Omental fat pad (tissue), 4 donors: ENCODE results near the gene FAM180A. TPM values are rescaled to one million over a fixed set of nuclear protein-coding genes. Genes with fewer than 3 reads are reported as not detected.
"Not testable (repeated sequence)": the region's sequence is repeated elsewhere in the genome, so short reads cannot be mapped to it uniquely, and the experiment has no call there.

Experiments used
- ATAC-seq: fragments of 150-250 bp; one replicate; pipeline ENCODE4 v1.9.1; 2016; ENCODE audit warnings: mild to moderate bottlenecking, moderate library complexity; ENCODE audit not compliant: low FRiP score
- DNase-seq: peaks from one replicate; pipeline ENCODE4 v3.0.0-alpha.2; 2019; ENCODE audit warnings: low spot score
- CTCF ChIP-seq, 3 donors: fragments of 450-650 bp; IDR thresholded peaks; one replicate each; pipeline ENCODE4 v1.5.1; 2016 to 2017; ENCODE audit warnings: antibody characterized with exemption in 3 of 3, mild to moderate bottlenecking in 3 of 3, moderate library complexity in 2 of 3
- total RNA-seq, 4 donors: library from RNA; depleted of rRNA; stranded (reverse); fragments of >200 nt; gene quantifications; one replicate each; pipeline ENCODE4 v1.1.0, GENCODE V29; 2016

Gene FAM180A
- total RNA-seq, 4 donors from 2014 or later = 1.9 to 30.5 (median 9.8) TPM

GRCh38 chr7:135782801-135783200, 34.2 kb upstream of the FAM180A start:
- TF ChIP-seq CTCF (IDR thresholded peaks at IDR 0.05) = no peak
- no peak for DNase-seq
- no peak for ATAC-seq

- DNase-seq = no peak
- ATAC-seq = no peak
- TF ChIP-seq CTCF (IDR thresholded peaks at IDR 0.05) = no peak
Observed at GRCh38 chr7:135782377-135782776, 33.8 kb upstream of the FAM180A start.

GRCh38 chr7:135777626-135778398, 29.2 kb upstream of the FAM180A start:
- ATAC-seq (no peak), DNase-seq (no peak)
- TF ChIP-seq CTCF (IDR thresholded peaks at IDR 0.05) = no peak

GRCh38 chr7:135775915-135776314, 27.3 kb upstream of the FAM180A start:
- ATAC-seq, DNase-seq: not testable (repeated sequence)

- DNase-seq = no peak
- no peak for TF ChIP-seq CTCF (IDR thresholded peaks at IDR 0.05)
- no peak for ATAC-seq
Observed at GRCh38 chr7:135775230-135775629, 26.6 kb upstream of the FAM180A start.

GRCh38 chr7:135774284-135774683, 25.7 kb upstream of the FAM180A start:
- ATAC-seq (no peak), DNase-seq (no peak)
- no peak for TF ChIP-seq CTCF (IDR thresholded peaks at IDR 0.05)

- DNase-seq = no peak
- ATAC-seq = no peak
- no peak for TF ChIP-seq CTCF (IDR thresholded peaks at IDR 0.05)
Observed at GRCh38 chr7:135773464-135773863, 24.9 kb upstream of the FAM180A start.
